Pancreas (tissue), 10 donors: ENCODE data around the gene ATP11B. TPM values are rescaled to one million over a fixed set of nuclear protein-coding genes. Genes with fewer than 3 reads are reported as not detected.

Experiments used
- ATAC-seq, 4 donors: fragments of 200-7000 bp; cut with Tn5 transposase; one replicate each; pipeline versions ENCODE4 v1.8.0 to v1.9.1; 2020; ENCODE audit warnings: mild to moderate bottlenecking in 4 of 4, moderate library complexity in 4 of 4
- DNase-seq, 6 donors: peaks; one replicate each; pipeline ENCODE4 v3.0.0-alpha.2; 2020
- FAIRE-seq: peaks from 2 replicates; lab custom pipeline; 2012; peaks lifted over from hg19 to GRCh38; lab: Jason Lieb, UNC
- H3K27ac ChIP-seq, 4 donors: fragments of 200-600 bp; sonication (generic); 1 replicate in 3 of 4; 2 replicates in 1 of 4; pipeline versions ENCODE4 v1.5.0 to v1.8.0; 2020
- H3K27me3 ChIP-seq, 4 donors: fragments of 200-600 bp; one replicate each; pipeline ENCODE4 v1.8.0; 2021
- H3K36me3 ChIP-seq, 3 donors: fragments of 200-600 bp; sonication (generic) in 1 of 3; one replicate each; pipeline versions ENCODE4 v1.5.0 to v1.8.0; 2020 to 2021
- H3K4me1 ChIP-seq, 3 donors: fragments of 200-600 bp; one replicate each; pipeline ENCODE4 v1.8.0; 2021
- H3K4me3 ChIP-seq, 4 donors: fragments of 200-600 bp; sonication (generic) in 2 of 4; one replicate each; pipeline versions ENCODE4 v1.5.0 to v1.8.0; 2020 to 2021
- H3K9me3 ChIP-seq, 4 donors: fragments of 200-600 bp; one replicate each; pipeline ENCODE4 v1.8.0; 2021
- WGBS, 2 donors: extraction: QIAGEN DNeasy Blood & Tissue Kit; methylation state at CpG; one replicate each; pipeline ENCODE4 v1.1.7; 2013; 5-methylcytosine and 5-hydroxymethylcytosine counted together
- intact Hi-C, 3 donors: fragments of 100-400 bp; cut with DNase I; formaldehyde crosslinking; loops; one replicate each; pipeline versions ENCODE4 v1.11.1 to v1.14.2; 2022
- polyA plus RNA-seq, 2 donors: library from polyadenylated mRNA; stranded (reverse); fragments of 200-250 nt; gene quantifications; one replicate each; pipeline ENCODE4 v1.2.3, GENCODE V29; 2013
- total RNA-seq, 6 donors: library from RNA; stranded (reverse); fragmentation: NEBNext Ultra II Directional in 4 of 6; extraction: Animal tissue kit (Norgen Biotek cat#: 25700) in 4 of 6; gene quantifications; one replicate each; pipeline versions ENCODE4 v1.2.1 to v1.2.4, GENCODE V29; 2021 to 2023
- TF ChIP-seq, protein P1 (sequence below), 4 donors: fragments of 200-600 bp; sonication (generic) in 3 of 4; IDR thresholded peaks; one replicate each; pipeline versions ENCODE4 v1.5.0 to v1.8.0; 2021; ENCODE audit warnings: antibody characterized with exemption in 4 of 4
- donor health status: healthy with polysubstance abuse.
- donor health status: DM: no; HTN: no; CAD: no; lungs with moderate emphysema.
- donor health status: DM: no; HTN: no; CAD: no.
- donor health status: control.
- donor health status: control.
- donor health status: Bipolar disorder and iron deficiency.
- donor health status: DM: yes; HTN: yes; CAD: no.
- donor health status: DM: no; HTN: no; CAD: no.
- donor health status: DM: no; HTN: no; CAD: no.
- donor health status: DM: yes; HTN: yes; CAD: no.

Gene ATP11B
- total and polyA plus RNA-seq, 8 donors = 3.2 to 50.2 (median 28.7) TPM

DNA sequence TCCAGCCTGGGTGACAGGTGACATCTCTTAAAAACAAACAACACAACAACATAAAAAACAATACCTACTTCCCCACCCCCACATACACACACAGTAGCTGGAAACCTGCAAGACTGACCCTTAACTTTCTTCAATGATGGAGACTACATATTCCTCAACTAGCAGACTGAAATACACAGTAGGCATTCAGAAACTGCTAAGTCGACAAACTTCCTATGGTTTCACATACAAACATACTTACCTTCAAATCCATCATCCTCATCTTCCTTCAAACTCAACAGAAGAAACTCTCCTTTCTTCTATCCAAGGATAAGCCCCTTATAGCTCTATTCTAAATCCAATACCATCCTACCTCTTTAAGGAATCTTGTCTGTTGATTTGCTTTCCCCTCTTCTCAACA lies 156.4 kb downstream of the ATP11B start:
- TF ChIP-seq, protein P1, sequence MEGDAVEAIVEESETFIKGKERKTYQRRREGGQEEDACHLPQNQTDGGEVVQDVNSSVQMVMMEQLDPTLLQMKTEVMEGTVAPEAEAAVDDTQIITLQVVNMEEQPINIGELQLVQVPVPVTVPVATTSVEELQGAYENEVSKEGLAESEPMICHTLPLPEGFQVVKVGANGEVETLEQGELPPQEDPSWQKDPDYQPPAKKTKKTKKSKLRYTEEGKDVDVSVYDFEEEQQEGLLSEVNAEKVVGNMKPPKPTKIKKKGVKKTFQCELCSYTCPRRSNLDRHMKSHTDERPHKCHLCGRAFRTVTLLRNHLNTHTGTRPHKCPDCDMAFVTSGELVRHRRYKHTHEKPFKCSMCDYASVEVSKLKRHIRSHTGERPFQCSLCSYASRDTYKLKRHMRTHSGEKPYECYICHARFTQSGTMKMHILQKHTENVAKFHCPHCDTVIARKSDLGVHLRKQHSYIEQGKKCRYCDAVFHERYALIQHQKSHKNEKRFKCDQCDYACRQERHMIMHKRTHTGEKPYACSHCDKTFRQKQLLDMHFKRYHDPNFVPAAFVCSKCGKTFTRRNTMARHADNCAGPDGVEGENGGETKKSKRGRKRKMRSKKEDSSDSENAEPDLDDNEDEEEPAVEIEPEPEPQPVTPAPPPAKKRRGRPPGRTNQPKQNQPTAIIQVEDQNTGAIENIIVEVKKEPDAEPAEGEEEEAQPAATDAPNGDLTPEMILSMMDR (IDR thresholded peaks at IDR 0.05) = no peak
- ATAC-seq (no peak), FAIRE-seq (no peak), DNase-seq (no peak)
- H3K27ac ChIP-seq = no peak overlapping the region
- intact Hi-C loops = no loop called here
- H3K9me3 ChIP-seq = no peaks in the 10 kb centered on the region
- no peak overlapping the region for H3K4me3 ChIP-seq
- no peaks in the 10 kb centered on the region for H3K4me1 ChIP-seq
- no peaks in the 10 kb centered on the region for H3K27me3 ChIP-seq
- peaks cover 0 to 8% (median 0%) of the 10 kb centered on the region in 3 donors for H3K36me3 ChIP-seq
- 88 to 99% methylated on average over 1 of the region's 1 CpG for WGBS, 2 donors

DNA sequence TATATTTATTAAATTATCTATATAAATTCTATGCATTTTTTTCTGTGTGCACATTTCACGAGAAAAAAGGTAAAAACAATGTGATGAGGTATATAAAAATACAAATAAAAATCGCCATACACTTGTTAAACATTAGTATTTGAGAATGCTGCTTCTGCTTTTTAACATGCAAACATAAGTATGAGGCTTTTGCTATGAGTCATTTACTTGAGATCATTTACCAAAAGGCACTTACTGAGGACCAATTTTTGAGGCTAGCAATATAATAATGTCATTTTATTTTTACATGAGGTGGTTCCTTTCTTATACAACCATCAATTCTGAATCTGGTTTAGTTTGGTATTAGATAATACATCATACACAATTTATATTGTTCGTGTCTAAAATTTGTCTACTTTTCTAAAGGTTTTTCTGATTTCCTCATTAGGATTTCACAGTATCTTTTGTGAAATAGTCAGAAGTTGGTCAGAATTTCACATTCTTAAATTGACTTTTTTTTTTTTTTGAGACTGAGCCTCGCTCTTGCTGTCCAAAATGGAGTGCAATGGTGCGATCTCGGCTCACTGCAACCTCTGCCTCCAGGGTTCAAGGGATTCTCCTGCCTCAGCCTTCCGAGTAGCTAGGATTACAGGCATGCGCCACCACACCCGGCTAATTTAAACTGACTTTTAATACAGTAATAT lies 161.4 kb downstream of the ATP11B start:
- ATAC-seq (no peak), FAIRE-seq (no peak), DNase-seq (no peak)
- peaks cover 0 to 9% (median 7%) of the 10 kb centered on the region in 3 donors for H3K36me3 ChIP-seq
- 82 to 85% methylated on average over 9 of the region's 9 CpGs for WGBS, 2 donors
- H3K4me1 ChIP-seq = peaks cover 0 to under 1% (median 0%) of the 10 kb centered on the region in 3 donors
- H3K4me3 ChIP-seq = no peak overlapping the region
- H3K27me3 ChIP-seq = no peaks in the 10 kb centered on the region
- no peaks in the 10 kb centered on the region for H3K9me3 ChIP-seq
- TF ChIP-seq, protein P1 (IDR thresholded peaks at IDR 0.05) = no peak
- H3K27ac ChIP-seq = no peak overlapping the region
- intact Hi-C loops = no loop called here

DNA sequence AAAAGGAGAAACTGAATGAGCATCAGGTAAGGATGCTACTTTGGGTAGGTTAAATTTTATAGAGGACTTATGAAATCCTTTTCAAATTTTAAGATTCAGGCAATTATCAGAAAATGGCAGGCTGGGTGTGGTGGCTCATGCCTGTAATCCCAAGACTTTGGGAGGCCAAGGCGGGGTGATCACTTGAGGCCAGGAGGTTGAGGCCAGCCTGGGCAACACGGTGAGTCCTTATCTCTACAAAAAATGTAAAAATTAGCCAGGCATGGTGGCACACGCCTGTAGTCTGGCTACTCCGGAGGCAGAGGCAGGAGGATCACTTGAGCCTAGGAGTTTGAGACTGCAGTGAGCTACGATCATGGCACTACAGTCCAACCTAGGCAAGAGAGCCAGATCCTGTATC lies 163.9 kb downstream of the ATP11B start:
- FAIRE-seq = no peak

DNA sequence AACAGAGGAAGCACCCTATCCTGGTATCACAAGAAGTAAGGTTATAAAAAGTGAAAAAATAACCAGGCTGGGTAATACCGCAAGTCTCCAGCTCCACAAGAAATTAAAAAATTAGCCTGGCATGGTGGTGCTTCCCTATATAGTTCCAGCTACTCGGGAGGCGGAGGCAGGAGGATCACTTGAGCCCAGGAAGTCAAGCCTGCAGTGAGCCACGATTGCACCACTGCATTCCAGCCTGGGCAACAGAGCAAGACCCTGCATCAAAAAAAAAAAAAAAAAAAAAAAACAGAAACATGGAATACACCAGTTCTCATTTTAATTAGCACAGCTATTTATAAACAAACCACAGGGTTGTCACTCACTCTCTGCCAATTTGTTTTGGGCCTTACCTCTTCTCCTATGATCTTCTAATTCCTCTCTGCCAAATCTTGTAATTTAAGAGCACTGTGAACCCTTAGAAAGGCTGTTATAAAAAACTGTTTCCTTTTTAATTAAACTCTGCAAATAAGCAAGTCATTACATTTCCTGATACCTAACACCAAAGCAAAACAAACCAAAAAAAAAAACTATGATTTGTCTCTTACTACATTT lies 164.5 kb downstream of the ATP11B start:
- H3K4me1 ChIP-seq = peaks cover 0 to 12% (median 7%) of the 10 kb centered on the region in 3 donors
- peaks cover 0 to 9% (median 7%) of the 10 kb centered on the region in 3 donors for H3K36me3 ChIP-seq
- 94 to 96% methylated on average over 4 of the region's 4 CpGs for WGBS, 2 donors
- H3K9me3 ChIP-seq = no peaks in the 10 kb centered on the region
- FAIRE-seq (no peak), DNase-seq (no peak), ATAC-seq (no peak)
- TF ChIP-seq, protein P1 (IDR thresholded peaks at IDR 0.05) = no peak
- no peak overlapping the region for H3K4me3 ChIP-seq
- no peaks in the 10 kb centered on the region for H3K27me3 ChIP-seq
- no peak overlapping the region for H3K27ac ChIP-seq
- intact Hi-C loops = no loop called here

More for the DNA sequence above, 163.9 kb downstream of the ATP11B start:
- Histone ChIP-seq H3K36me3 (peaks cover 0 to 9% (median 7%) of the 10 kb centered on the region in 3 donors), H3K4me3 (no peak overlapping the region), H3K9me3 (no peaks in the 10 kb centered on the region), H3K4me1 (peaks cover 0 to 7% (median 7%) of the 10 kb centered on the region in 3 donors), H3K27ac (no peak overlapping the region), H3K27me3 (no peaks in the 10 kb centered on the region)
- intact Hi-C loops = no loop called here
- ATAC-seq (no peak), DNase-seq (no peak)
- 89 to 91% methylated on average over 5 of the region's 5 CpGs for WGBS, 2 donors
- TF ChIP-seq, protein P1 (IDR thresholded peaks at IDR 0.05) = no peak
